HG03442 (cell line): Measurements from ENCODE around the gene CRB2.

ENCODE experiments used
- ATAC-seq: cut with Tn5 transposase; IDR thresholded peaks from one replicate; pipeline ENCODE4 v1.9.1; 2021; ENCODE audit warnings: mild to moderate bottlenecking, moderate library complexity; ENCODE audit not compliant: unreplicated experiment

Gene CRB2

GRCh38 chr9:123355761-123356431, at the start of gene CRB2:
Gene CRB2 (plus strand): TSS chr9:123356197. CDS start chr9:123356261, 64 bp downstream.
- no peak for ATAC-seq

GRCh38 chr9:123309611-123310010, 46.4 kb upstream of the CRB2 start:
- ATAC-seq, result no peak

- no peak for ATAC-seq
Measured at GRCh38 chr9:123310551-123311249, 45.3 kb upstream of the CRB2 start.

- no peak for ATAC-seq
Measured at GRCh38 chr9:123311250-123311752, 44.7 kb upstream of the CRB2 start.

- no peak for ATAC-seq
Measured at GRCh38 chr9:123312306-123312877, 43.6 kb upstream of the CRB2 start.

- no peak for ATAC-seq
Measured at GRCh38 chr9:123314617-123315016, 41.4 kb upstream of the CRB2 start.

- ATAC-seq, result no peak
Measured at GRCh38 chr9:123315635-123316034, 40.4 kb upstream of the CRB2 start.

- ATAC-seq, result no peak
Measured at GRCh38 chr9:123316053-123316718, 39.8 kb upstream of the CRB2 start.

GRCh38 chr9:123318202-123318601, 37.8 kb upstream of the CRB2 start:
- peak; percentile 64 for ATAC-seq

- no peak for ATAC-seq
Measured at GRCh38 chr9:123318961-123319421, 37.0 kb upstream of the CRB2 start.

GRCh38 chr9:123319541-123320339, 36.3 kb upstream of the CRB2 start:
- ATAC-seq, result no peak

GRCh38 chr9:123320814-123321213, 35.2 kb upstream of the CRB2 start:
- no peak for ATAC-seq

- no peak for ATAC-seq
Measured at GRCh38 chr9:123321616-123322272, 34.3 kb upstream of the CRB2 start.

- ATAC-seq, result peak; percentile 39
Measured at GRCh38 chr9:123322273-123323195, 33.5 kb upstream of the CRB2 start.

GRCh38 chr9:123323196-123324013, 32.6 kb upstream of the CRB2 start:
- ATAC-seq, result no peak

- no peak for ATAC-seq
Measured at GRCh38 chr9:123324767-123325183, 31.2 kb upstream of the CRB2 start.

- ATAC-seq, result no peak
Measured at GRCh38 chr9:123326187-123326586, 29.8 kb upstream of the CRB2 start.

GRCh38 chr9:123326662-123327093, 29.3 kb upstream of the CRB2 start:
- peak; percentile 37 for ATAC-seq
